A549 (cell line): Measurements from ENCODE around the gene MAPK1.
"Not testable (repeated sequence)": the region's sequence is repeated elsewhere in the genome, so short reads cannot be mapped to it uniquely, and the experiment has no call there.

ENCODE experiments used
- CEBPB ChIP-seq, 2 experiments: fragments of >200 bp in 1 of 2; sonication (Bioruptor Twin) in 1 of 2; formaldehyde crosslinking in 1 of 2; IDR thresholded peaks; 2 replicates each; pipeline ENCODE4 v1.6.1; 2012 to 2016
- CHD2 ChIP-seq: fragments of 150-350 bp; IDR thresholded peaks from 2 replicates; pipeline ENCODE4 v1.6.1; 2014; ENCODE audit warnings: low read length; ENCODE audit not compliant: partially characterized antibody
- HDAC2 ChIP-seq: fragments of 200-600 bp; sonication (generic); IDR thresholded peaks from 2 replicates; pipeline ENCODE4 v1.6.1; 2016
- POLR2A ChIP-seq: IDR thresholded peaks from 2 replicates; pipeline ENCODE4 v1.6.1; 2012; ENCODE audit warnings: mild to moderate bottlenecking, low read length
- RAD21 ChIP-seq, 2 experiments: fragments of >200 bp in 1 of 2; sonication (Bioruptor Twin) in 1 of 2; formaldehyde crosslinking in 1 of 2; IDR thresholded peaks in 1 of 2; conservative IDR thresholded peaks in 1 of 2; 2 replicates in 1 of 2; 3 replicates in 1 of 2; pipeline ENCODE4 v1.6.1; 2012 to 2018; ENCODE audit warnings: inconsistent platforms in 1 of 2
- SMC3 ChIP-seq: fragments of >200 bp; sonication (Bioruptor Twin); formaldehyde crosslinking; IDR thresholded peaks from 3 replicates; pipeline ENCODE4 v1.6.1; 2018; ENCODE audit warnings: inconsistent platforms
- ZSCAN20 ChIP-seq: fragments of 250-450 bp; sonication (Bioruptor Pico); IDR thresholded peaks from 2 replicates; pipeline ENCODE4 v1.8.0; 2022; ENCODE audit warnings: mild to moderate bottlenecking, moderate library complexity
- TF ChIP-seq, protein P1 (sequence below): fragments of >200 bp; sonication (Bioruptor Twin); formaldehyde crosslinking; IDR thresholded peaks from 3 replicates; pipeline ENCODE4 v1.5.1; 2016
- TF ChIP-seq, protein P2 (sequence below): fragments of 200-600 bp; sonication (generic); IDR thresholded peaks from 2 replicates; pipeline ENCODE4 v1.6.1; 2016; ENCODE audit warnings: antibody characterized with exemption, mild to moderate bottlenecking, moderate library complexity
- TF ChIP-seq, protein P3 (sequence below): fragments of 450-650 bp; IDR thresholded peaks from 2 replicates; pipeline ENCODE4 v1.6.1; 2014; ENCODE audit warnings: antibody characterized with exemption

DNA sequence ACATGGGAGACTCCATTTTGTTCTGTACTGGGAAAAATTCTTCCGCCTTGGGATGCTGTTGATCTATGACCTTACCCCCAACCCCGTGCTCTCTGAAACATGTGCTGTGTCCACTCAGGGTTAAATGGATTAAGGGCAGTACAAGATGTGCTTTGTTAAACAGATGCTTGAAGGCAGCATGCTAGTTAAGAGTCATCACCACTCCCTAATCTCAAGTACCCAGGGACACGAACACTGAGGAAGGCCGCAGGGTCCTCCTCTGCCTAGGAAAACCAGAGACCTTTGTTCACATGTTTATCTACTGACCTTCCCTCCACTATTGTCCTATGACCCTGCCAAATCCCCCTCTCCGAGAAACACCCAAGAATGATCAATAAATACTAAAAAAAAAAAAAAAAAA, 19.4 kb downstream of the MAPK1 start:
- TF ChIP-seq, protein P1, sequence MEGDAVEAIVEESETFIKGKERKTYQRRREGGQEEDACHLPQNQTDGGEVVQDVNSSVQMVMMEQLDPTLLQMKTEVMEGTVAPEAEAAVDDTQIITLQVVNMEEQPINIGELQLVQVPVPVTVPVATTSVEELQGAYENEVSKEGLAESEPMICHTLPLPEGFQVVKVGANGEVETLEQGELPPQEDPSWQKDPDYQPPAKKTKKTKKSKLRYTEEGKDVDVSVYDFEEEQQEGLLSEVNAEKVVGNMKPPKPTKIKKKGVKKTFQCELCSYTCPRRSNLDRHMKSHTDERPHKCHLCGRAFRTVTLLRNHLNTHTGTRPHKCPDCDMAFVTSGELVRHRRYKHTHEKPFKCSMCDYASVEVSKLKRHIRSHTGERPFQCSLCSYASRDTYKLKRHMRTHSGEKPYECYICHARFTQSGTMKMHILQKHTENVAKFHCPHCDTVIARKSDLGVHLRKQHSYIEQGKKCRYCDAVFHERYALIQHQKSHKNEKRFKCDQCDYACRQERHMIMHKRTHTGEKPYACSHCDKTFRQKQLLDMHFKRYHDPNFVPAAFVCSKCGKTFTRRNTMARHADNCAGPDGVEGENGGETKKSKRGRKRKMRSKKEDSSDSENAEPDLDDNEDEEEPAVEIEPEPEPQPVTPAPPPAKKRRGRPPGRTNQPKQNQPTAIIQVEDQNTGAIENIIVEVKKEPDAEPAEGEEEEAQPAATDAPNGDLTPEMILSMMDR, result not testable (repeated sequence)
- TF ChIP-seq ZSCAN20 (CRISPR knock-in tag); POLR2A; SMC3; CHD2; RAD21 (conservative IDR thresholded peaks at IDR 0.05 in 1 of 2, IDR thresholded peaks at IDR 0.05 in 1 of 2); HDAC2; CEBPB (IDR thresholded peaks at IDR 0.05): not testable (repeated sequence)
- TF ChIP-seq, protein P2, sequence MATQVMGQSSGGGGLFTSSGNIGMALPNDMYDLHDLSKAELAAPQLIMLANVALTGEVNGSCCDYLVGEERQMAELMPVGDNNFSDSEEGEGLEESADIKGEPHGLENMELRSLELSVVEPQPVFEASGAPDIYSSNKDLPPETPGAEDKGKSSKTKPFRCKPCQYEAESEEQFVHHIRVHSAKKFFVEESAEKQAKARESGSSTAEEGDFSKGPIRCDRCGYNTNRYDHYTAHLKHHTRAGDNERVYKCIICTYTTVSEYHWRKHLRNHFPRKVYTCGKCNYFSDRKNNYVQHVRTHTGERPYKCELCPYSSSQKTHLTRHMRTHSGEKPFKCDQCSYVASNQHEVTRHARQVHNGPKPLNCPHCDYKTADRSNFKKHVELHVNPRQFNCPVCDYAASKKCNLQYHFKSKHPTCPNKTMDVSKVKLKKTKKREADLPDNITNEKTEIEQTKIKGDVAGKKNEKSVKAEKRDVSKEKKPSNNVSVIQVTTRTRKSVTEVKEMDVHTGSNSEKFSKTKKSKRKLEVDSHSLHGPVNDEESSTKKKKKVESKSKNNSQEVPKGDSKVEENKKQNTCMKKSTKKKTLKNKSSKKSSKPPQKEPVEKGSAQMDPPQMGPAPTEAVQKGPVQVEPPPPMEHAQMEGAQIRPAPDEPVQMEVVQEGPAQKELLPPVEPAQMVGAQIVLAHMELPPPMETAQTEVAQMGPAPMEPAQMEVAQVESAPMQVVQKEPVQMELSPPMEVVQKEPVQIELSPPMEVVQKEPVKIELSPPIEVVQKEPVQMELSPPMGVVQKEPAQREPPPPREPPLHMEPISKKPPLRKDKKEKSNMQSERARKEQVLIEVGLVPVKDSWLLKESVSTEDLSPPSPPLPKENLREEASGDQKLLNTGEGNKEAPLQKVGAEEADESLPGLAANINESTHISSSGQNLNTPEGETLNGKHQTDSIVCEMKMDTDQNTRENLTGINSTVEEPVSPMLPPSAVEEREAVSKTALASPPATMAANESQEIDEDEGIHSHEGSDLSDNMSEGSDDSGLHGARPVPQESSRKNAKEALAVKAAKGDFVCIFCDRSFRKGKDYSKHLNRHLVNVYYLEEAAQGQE, result not testable (repeated sequence)
- TF ChIP-seq, protein P3, sequence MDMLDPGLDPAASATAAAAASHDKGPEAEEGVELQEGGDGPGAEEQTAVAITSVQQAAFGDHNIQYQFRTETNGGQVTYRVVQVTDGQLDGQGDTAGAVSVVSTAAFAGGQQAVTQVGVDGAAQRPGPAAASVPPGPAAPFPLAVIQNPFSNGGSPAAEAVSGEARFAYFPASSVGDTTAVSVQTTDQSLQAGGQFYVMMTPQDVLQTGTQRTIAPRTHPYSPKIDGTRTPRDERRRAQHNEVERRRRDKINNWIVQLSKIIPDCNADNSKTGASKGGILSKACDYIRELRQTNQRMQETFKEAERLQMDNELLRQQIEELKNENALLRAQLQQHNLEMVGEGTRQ, result not testable (repeated sequence)
